HEK293 (cell line): Measurements from ENCODE around the gene FARSA.

Source experiments
- FEZF1 ChIP-seq: fragments of 450-650 bp; formaldehyde crosslinking; IDR thresholded peaks from 2 replicates; pipeline ENCODE4 v1.5.1; 2016; ENCODE audit warnings: missing biosample characterization, missing genetic modification characterization
- HOXC10 ChIP-seq: sonication (generic); formaldehyde crosslinking; IDR thresholded peaks from 2 replicates; pipeline ENCODE4 v1.8.1; 2023; ENCODE audit warnings: mild to moderate bottlenecking, missing genetic modification reagents
- KLF1 ChIP-seq: fragments of 450-650 bp; formaldehyde crosslinking; IDR thresholded peaks from 2 replicates; pipeline ENCODE4 v1.5.1; 2016; ENCODE audit warnings: missing biosample characterization, missing genetic modification characterization
- KLF16 ChIP-seq: fragments of 450-650 bp; formaldehyde crosslinking; IDR thresholded peaks from 2 replicates; pipeline ENCODE4 v1.5.1; 2017; ENCODE audit warnings: missing biosample characterization, missing genetic modification characterization
- MEIS1 ChIP-seq: sonication (generic); formaldehyde crosslinking; IDR thresholded peaks from 2 replicates; pipeline ENCODE4 v1.8.1; 2022; ENCODE audit warnings: missing genetic modification reagents, mild to moderate bottlenecking, borderline replicate concordance
- PATZ1 ChIP-seq: fragments of 450-650 bp; formaldehyde crosslinking; IDR thresholded peaks from 2 replicates; pipeline ENCODE4 v1.5.1; 2016; ENCODE audit warnings: missing biosample characterization, missing genetic modification characterization
- SP2 ChIP-seq: fragments of 450-650 bp; formaldehyde crosslinking; IDR thresholded peaks from 2 replicates; pipeline ENCODE4 v1.5.1; 2016; ENCODE audit warnings: missing biosample characterization, missing genetic modification characterization
- TSHZ1 ChIP-seq: fragments of 450-650 bp; formaldehyde crosslinking; IDR thresholded peaks from 2 replicates; pipeline ENCODE4 v1.5.1; 2016; ENCODE audit warnings: missing biosample characterization, missing genetic modification characterization, borderline replicate concordance
- ZBTB17 ChIP-seq: fragments of 450-650 bp; formaldehyde crosslinking; IDR thresholded peaks from 2 replicates; pipeline ENCODE4 v1.5.1; 2016; ENCODE audit warnings: missing biosample characterization, missing genetic modification characterization
- ZBTB49 ChIP-seq: fragments of 450-650 bp; formaldehyde crosslinking; IDR thresholded peaks from 2 replicates; pipeline ENCODE4 v1.5.1; 2016; ENCODE audit warnings: missing biosample characterization, missing genetic modification characterization, low read depth
- ZEB2 ChIP-seq: fragments of 450-650 bp; formaldehyde crosslinking; IDR thresholded peaks from 2 replicates; pipeline ENCODE4 v1.5.1; 2016; ENCODE audit warnings: missing biosample characterization, missing genetic modification characterization
- ZFP41 ChIP-seq: fragments of 450-650 bp; formaldehyde crosslinking; IDR thresholded peaks from 2 replicates; pipeline ENCODE4 v1.5.1; 2016; ENCODE audit warnings: missing biosample characterization, missing genetic modification characterization, borderline replicate concordance
- ZNF10 ChIP-seq: fragments of 450-650 bp; formaldehyde crosslinking; IDR thresholded peaks from 2 replicates; pipeline ENCODE4 v1.5.1; 2017; ENCODE audit warnings: missing biosample characterization, missing genetic modification characterization
- ZNF239 ChIP-seq: fragments of 450-650 bp; formaldehyde crosslinking; IDR thresholded peaks from 2 replicates; pipeline ENCODE4 v1.5.1; 2016; ENCODE audit warnings: missing biosample characterization, missing genetic modification characterization
- ZNF26 ChIP-seq: fragments of 450-650 bp; formaldehyde crosslinking; IDR thresholded peaks from 2 replicates; pipeline ENCODE4 v1.5.1; 2016; ENCODE audit warnings: missing biosample characterization, missing genetic modification characterization
- ZNF324 ChIP-seq: fragments of 450-650 bp; formaldehyde crosslinking; IDR thresholded peaks from 2 replicates; pipeline ENCODE4 v1.5.1; 2016; ENCODE audit warnings: missing biosample characterization, missing genetic modification characterization
- ZNF366 ChIP-seq: fragments of 450-650 bp; formaldehyde crosslinking; conservative IDR thresholded peaks from 2 replicates; pipeline ENCODE4 v1.5.1; 2016; ENCODE audit warnings: missing biosample characterization, missing genetic modification characterization
- ZNF398 ChIP-seq: fragments of 450-650 bp; formaldehyde crosslinking; IDR thresholded peaks from 2 replicates; pipeline ENCODE4 v1.5.1; 2017; ENCODE audit warnings: missing biosample characterization, missing genetic modification characterization
- ZNF488 ChIP-seq: fragments of 450-650 bp; formaldehyde crosslinking; IDR thresholded peaks from 2 replicates; pipeline ENCODE4 v1.5.1; 2016; ENCODE audit warnings: missing biosample characterization, missing genetic modification characterization
- ZNF707 ChIP-seq: fragments of 450-650 bp; formaldehyde crosslinking; IDR thresholded peaks from 2 replicates; pipeline ENCODE4 v1.5.1; 2016; ENCODE audit warnings: missing biosample characterization, missing genetic modification characterization
- ZNF785 ChIP-seq: fragments of 450-650 bp; formaldehyde crosslinking; IDR thresholded peaks from 2 replicates; pipeline ENCODE4 v1.5.1; 2016; ENCODE audit warnings: missing biosample characterization, missing genetic modification characterization
- ZNF830 ChIP-seq: fragments of 450-650 bp; IDR thresholded peaks from 2 replicates; pipeline ENCODE4 v1.5.0; 2018; ENCODE audit warnings: missing biosample characterization, missing genetic modification characterization, low read depth, mild to moderate bottlenecking, moderate library complexity
- ZNF837 ChIP-seq: fragments of 450-650 bp; formaldehyde crosslinking; IDR thresholded peaks from 2 replicates; pipeline ENCODE4 v1.5.1; 2016; ENCODE audit warnings: missing biosample characterization, missing genetic modification characterization
- TF ChIP-seq, protein P1 (sequence below): fragments of 450-650 bp; formaldehyde crosslinking; conservative IDR thresholded peaks from 2 replicates; pipeline ENCODE4 v1.5.1; 2016; ENCODE audit warnings: low read depth, missing biosample characterization, missing genetic modification characterization

Gene FARSA

DNA sequence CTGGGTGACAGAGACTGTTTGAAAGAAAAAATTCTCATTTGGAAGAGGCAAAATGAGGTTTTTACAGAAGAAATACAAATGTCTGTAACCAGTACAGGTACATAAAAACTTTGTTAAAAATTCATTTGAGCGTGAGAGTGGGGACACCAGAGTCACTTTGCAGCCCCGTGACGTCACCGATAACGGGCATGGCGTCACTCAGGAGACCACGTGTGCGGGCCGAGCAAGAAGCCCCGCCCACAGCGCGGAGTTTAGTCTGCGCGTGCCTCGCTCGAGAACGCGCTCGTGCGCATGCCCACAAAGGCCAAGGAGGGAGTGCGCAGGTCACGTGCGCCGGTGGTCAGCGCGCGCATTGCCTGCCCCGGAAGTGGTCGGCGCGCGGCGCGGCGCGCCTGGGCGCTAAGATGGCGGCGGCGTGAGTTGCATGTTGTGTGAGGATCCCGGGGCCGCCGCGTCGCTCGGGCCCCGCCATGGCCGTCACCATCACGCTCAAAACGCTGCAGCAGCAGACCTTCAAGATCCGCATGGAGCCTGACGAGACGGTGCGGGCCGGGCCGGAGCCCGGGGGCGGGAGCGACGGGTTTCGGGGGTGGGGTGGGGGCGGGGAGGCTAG, 12.1 kb upstream of the FARSA start, which contains the start of gene RAD23A (continued):
- TF ChIP-seq KLF16 (tag by site-specific recombination) (peak; percentile 74), ZNF837 (tag by site-specific recombination) (no peak), ZNF707 (tag by site-specific recombination) (no peak), TSHZ1 (tag by site-specific recombination) (no peak), ZFP41 (tag by site-specific recombination) (no peak), ZNF239 (tag by site-specific recombination) (0 out of 2 replicates have a peak, but pooled peaks have one; percentile 3), FEZF1 (tag by site-specific recombination) (peak; percentile 21; the same call in 1 of the 2 replicates), ZBTB49 (tag by site-specific recombination) (no peak), ZNF488 (tag by site-specific recombination) (no peak), ZEB2 (0 out of 2 replicates have a peak, but pooled peaks have one; percentile 35), ZBTB17 (tag by site-specific recombination) (peak; percentile 61; the same call in 1 of the 2 replicates), ZNF830 (tag by site-specific recombination) (no peak), ZNF366 (no peak), MEIS1 (no peak), ZNF785 (tag by site-specific recombination) (no peak), ZNF324 (tag by site-specific recombination) (peak; percentile 21; the same call in 1 of the 2 replicates), ZNF10 (tag by site-specific recombination) (no peak; the same call in 1 of the 2 replicates), KLF1 (no peak), SP2 (tag by site-specific recombination) (peak; percentile 86), PATZ1 (no peak; the same call in 1 of the 2 replicates), HOXC10 (CRISPR knock-in tag) (no peak), ZNF398 (tag by site-specific recombination) (no peak), ZNF26 (tag by site-specific recombination) (no peak)
- TF ChIP-seq, protein P1, sequence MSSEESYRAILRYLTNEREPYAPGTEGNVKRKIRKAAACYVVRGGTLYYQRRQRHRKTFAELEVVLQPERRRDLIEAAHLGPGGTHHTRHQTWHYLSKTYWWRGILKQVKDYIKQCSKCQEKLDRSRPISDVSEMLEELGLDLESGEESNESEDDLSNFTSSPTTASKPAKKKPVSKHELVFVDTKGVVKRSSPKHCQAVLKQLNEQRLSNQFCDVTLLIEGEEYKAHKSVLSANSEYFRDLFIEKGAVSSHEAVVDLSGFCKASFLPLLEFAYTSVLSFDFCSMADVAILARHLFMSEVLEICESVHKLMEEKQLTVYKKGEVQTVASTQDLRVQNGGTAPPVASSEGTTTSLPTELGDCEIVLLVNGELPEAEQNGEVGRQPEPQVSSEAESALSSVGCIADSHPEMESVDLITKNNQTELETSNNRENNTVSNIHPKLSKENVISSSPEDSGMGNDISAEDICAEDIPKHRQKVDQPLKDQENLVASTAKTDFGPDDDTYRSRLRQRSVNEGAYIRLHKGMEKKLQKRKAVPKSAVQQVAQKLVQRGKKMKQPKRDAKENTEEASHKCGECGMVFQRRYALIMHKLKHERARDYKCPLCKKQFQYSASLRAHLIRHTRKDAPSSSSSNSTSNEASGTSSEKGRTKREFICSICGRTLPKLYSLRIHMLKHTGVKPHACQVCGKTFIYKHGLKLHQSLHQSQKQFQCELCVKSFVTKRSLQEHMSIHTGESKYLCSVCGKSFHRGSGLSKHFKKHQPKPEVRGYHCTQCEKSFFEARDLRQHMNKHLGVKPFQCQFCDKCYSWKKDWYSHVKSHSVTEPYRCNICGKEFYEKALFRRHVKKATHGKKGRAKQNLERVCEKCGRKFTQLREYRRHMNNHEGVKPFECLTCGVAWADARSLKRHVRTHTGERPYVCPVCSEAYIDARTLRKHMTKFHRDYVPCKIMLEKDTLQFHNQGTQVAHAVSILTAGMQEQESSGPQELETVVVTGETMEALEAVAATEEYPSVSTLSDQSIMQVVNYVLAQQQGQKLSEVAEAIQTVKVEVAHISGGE: peak; percentile 74
